GM12801 (cell line): ENCODE results near the gene ARIH2.

Source experiments
- CTCF ChIP-seq: IDR thresholded peaks from one replicate; pipeline ENCODE4 v1.5.1; 2011; ENCODE audit warnings: control low read depth; ENCODE audit not compliant: insufficient read length; ENCODE audit errors: extremely low read depth

The ARIH2 gene

GRCh38 chr3:49025005-49025792 lies 106.6 kb downstream of the ARIH2 start:
- TF ChIP-seq CTCF = no peak

DNA sequence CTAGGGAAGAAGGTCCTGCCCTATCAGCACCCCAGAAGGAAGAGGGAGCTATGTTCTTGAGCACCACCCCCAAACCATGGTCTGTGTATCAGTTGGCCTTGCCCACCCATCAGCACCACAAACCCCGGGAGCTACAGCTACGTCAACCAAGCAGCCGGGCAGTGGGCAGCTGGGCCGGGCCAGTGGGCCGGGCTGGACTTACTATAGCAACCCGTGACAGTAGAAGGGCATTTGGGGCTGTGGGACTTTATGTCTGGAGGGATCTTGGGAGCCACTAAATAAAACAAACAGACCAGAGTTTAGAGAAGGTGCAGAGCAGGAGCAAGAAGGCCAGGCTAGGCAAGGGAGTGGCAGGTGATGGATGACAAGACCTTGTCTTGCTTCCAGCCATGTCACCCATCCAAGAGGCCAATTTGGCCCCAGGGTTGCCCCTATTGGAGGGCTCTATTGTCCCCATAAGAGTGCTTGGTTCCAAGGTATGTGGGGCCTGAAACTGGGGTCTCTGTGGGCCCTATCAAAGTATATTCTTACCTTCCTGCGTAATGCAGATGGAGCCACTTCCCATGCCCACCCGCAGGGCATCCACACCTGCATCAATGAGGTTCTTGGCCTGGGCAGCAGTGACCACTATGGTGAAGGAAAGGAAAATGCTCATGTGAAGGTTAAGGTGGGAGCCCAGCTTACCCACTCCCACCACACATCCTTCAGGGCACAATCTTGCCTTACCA lies 107.3 kb downstream of the ARIH2 start:
- no peak for TF ChIP-seq CTCF

DNA sequence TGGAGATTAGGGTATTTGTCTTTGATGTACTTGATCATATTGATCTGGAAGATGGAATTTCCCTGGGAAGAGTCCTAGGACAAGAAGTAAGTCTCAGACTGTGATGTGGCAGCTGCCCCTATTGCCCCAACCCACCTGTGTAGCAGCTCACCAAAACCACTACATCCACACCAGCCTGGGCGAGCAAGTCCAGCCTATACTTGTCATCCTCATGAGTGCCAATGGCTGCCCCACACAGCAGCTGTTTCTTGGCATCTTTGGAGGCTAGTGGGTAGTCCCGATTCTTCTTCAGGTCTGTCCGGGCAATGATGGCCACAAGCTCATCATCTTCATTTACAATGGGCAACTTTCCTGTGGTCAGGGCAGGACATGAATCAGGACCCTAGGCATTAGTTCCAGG lies 107.9 kb downstream of the ARIH2 start:
- TF ChIP-seq CTCF = no peak

- no peak for TF ChIP-seq CTCF
These were observed 109.0 kb downstream of the ARIH2 start for GRCh38 chr3:49027634-49028033.

DNA sequence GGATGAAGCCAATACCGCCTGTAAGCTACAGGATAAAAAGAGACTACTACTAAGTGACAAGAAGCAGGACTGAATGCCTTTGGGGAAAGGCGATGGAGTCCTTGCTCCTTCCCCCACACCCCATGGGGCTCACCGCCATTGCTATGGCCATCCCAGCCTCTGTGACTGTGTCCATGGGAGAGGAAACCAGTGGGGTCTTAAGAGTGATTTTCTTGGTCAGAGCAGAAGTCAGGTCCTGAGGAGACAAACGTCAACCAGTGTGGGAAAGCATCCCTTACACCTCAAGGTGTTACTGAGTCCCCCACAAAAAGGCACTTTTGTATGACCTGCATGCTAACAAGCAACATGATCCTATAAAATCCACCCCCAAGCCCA lies 109.6 kb downstream of the ARIH2 start:
- no peak for TF ChIP-seq CTCF

- no peak for TF ChIP-seq CTCF
These were observed 110.3 kb downstream of the ARIH2 start, which contains the start of gene IMPDH2 for GRCh38 chr3:49028673-49029562. IMPDH2 (minus strand) TSS chr3:49029398; CDS start chr3:49029350, 48 bp downstream.

- no peak for TF ChIP-seq CTCF
These were observed 110.9 kb downstream of the ARIH2 start for GRCh38 chr3:49029563-49029884.
